Stimulated activated CD8-positive, alpha-beta memory T cell treated with anti-CD3 and anti-CD28 coated beads, Interleukin-4, amount 100 ng/mL, for 24 hours (primary cell): ENCODE measurements around the gene OR4C3.
"Not testable (repeated sequence)": the region's sequence is repeated elsewhere in the genome, so short reads cannot be mapped to it uniquely, and the experiment has no call there.

ENCODE experiments used
- DNase-seq: peaks from one replicate; pipeline ENCODE4 v3.0.0-alpha.2; 2020; ENCODE audit warnings: low read depth

The OR4C3 gene

DNA sequence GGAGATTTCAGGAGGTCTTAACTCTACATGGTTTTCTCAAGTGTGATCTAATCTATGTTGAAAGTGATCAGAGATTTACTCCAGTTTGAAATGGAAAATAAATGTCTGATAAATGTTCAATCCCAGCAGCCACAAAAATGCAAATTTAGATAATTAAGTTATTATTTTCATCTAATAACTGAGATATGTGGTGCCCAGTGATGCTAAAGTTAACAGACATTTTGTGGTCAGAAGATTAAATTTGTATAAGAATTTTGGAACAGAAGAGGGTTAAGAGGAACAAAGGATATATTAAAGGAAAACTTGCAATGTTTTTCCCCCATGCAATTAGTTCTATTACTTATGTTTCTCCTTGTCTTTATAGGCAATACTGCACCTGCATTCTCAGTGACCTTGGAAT is at the start of gene OR4C3:
TSS of gene OR4C3 (plus strand) at position 301 of the 400 bp plus-strand sequence. CDS start 102 bp downstream, outside the sequence.
- DNase-seq = not testable (repeated sequence)

DNA sequence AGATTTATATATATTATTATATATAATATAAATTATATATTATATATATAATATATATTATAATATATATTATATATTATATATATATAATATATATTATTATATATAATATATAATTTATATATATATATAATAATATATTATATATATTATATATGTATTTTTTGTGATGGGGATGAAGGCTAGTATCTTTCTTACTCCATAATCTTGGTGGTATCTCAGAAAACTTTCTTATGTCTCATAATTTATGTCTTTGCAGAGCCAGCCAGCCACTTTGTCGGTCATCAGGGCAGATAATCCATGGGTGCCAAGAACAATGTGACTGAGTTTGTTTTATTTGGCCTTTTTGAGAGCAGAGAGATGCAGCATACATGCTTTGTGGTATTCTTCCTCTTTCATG is 18.8 kb upstream of the OR4C3 start, which contains the start of gene OR4S1:
TSS of gene OR4S1 (plus strand) at position 301 of the 400 bp plus-strand sequence. CDS start at position 301, 0 bp downstream.
- no peak for DNase-seq

DNA sequence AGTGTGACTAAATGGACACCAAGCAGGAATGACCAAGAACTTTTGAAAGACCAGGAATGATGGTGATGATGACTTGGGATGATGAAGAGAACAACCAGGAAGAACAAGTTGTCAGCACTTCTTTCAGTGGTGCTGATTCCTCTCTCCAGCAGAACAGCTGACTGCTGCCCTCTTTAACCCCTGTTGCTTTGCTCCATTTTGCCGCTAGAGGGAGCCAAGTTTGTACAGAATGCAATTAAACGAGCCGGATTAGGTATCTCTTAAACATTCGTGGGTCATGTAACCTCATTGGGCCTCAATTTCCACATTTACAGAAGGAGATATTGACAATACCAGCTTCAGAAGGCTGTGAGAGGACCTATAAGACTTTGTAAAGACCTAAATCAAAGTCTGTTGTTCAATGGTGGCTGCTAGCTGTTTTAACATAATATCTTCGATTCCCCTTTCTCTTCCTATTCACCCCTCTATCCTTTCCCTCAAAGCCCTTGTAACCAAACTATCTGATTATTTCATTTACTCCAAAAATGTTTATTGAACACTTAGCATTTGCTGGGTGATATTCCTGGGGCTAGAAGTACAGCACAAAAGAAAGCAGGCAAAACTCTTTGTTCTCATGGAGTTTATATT is 16.8 kb upstream of the OR4C3 start:
- DNase-seq = peak; percentile 24

DNA sequence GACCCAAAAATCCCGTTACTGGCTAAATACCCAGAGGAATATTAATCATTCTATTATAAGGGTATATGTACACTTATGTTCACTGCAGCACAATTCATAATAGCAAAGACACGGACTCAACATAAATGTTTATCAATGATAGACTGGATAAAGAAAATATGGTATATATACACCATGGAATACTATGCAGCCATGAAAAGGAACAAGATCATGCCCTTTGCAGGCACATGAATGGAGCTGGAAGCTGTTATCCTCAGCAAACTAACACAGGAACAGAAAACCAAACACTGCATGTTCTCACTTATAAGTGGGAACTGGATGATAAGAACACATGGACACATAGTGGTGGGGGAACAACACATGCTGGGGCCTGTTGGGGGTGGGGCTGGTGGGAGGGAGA is 11.1 kb upstream of the OR4C3 start:
- not testable (repeated sequence) for DNase-seq

DNA sequence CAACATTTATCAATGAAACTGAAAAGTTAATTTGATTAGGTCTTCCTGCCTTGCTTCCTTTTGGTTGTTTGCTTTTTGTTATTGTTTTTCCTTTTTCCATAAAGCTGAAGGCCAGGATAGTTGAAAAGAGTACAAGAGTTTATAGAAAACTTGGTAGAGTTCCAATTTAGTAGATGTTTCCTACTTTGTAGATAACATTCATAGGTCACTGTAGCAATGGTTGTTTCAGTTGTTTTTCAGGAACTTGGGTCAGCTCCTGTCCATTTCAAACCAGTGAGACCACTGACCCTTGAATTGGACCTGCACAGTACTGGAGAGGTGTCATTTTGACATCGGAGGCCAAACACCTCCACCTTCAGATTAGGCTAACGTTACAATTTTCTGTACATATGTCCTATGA is 4.9 kb upstream of the OR4C3 start:
- not testable (repeated sequence) for DNase-seq

DNA sequence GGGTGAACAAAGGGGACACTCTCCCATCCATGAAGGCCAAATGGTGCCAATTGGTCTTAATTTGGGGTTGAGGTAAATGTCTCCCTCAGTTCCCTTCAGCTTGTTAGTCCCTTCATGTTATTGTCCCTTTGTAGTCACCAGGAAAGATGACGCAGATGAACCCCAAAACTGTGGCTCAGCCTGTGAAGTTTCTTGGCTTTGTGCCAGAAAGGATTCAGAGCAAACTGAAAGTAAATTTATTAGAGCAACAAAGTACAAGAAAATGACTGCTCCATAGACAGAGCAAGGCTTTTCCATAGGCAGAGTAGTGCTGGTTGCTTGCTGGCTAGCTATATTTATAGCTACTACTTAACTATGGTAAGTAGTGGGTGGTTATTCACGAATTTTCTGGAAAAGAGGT is 16.7 kb downstream of the OR4C3 start:
- no peak for DNase-seq

DNA sequence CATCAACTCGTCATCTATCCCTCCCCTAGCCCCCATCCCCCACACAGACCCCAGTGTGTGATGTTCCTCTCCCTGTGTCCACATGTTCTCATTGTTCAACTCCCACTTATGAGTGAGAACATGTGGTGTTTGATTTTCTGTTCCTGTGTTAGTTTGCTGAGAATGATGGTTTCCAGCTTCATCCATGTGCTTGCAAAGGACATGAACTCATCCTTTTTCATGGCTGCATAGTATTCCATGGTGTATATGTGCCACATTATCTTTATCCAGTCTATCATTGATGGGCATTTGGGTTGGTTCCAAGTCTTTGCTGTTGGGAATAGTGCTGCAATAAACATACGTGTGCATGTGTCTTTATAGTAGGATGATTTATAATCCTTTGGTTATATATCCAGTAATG is 17.8 kb downstream of the OR4C3 start:
- DNase-seq = not testable (repeated sequence)

DNA sequence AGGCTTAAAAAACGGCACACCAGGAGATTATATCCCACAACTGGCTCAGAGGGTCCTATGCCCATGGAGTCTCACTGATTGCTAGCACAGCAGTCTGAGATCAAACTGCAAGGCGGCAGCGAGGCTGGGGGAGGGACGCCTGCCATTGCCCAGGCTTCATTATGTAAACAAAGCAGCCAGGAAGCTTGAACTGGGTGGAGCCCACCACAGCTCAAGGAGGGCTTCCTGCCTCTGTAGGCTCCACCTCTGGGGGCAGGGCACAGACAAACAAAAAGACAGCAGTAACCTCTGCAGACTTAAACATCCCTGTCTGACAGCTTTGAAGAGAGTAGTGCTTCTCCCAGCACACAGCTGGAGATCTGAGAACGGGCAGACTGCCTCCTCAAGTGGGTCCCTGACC is 21.6 kb downstream of the OR4C3 start:
- DNase-seq = not testable (repeated sequence)

DNA sequence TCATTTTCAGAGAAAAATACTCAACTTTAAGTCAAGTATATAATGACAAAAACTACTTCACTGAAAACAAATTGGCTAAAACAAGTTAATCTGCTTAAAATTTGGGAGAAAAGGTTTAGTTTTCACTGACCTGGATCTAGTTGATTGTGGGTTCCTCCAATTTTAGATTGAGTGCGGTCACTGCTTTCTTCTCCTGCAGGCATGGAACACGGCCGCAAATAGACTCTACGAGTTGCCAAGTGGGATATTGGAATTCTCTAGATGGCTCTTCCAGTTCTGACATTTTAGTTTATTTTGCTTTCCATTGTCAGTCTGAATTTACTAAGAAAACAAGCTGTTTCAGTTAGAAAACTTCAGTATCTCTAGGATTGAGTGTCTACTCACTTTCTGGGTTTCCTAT is 29.3 kb downstream of the OR4C3 start:
- DNase-seq = no peak

DNA sequence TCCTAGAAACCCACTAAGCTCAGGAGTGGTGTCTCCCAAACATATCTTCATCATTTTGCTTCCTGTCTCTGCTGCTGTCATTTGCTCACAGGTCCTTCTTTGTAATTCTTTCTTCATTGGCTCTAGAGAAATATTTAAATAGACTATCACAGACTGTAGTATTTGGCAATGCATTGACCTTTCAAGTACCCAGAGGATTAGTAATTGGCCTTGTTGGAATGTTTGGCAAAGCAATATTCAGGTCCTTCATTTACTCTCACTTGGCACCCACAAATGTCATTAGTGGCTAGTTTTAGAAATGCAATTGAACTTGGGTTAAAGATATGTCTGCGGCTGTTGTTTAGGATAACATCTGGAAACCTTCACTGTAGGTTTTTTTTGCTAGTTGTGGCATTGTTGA is 30.0 kb downstream of the OR4C3 start:
- DNase-seq = no peak

DNA sequence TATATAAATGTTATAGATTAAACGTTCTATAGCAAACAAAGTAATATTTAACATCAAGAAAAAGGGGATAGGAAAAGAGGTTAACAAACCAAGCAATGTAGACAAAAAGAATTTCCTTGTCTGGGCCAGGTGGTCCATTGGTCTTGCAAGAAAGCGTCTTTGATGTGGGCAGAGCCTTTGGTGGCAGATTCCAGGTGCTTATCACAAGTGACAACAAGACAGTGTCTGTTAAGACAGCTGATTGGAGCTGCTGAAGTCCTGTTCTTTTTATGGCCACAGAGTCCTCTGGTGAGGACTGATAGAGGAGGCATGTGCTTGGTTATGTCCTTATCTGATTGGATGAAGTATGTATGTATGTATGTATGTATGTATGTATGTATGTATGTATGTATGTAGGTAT is 36.6 kb downstream of the OR4C3 start:
- not testable (repeated sequence) for DNase-seq

DNA sequence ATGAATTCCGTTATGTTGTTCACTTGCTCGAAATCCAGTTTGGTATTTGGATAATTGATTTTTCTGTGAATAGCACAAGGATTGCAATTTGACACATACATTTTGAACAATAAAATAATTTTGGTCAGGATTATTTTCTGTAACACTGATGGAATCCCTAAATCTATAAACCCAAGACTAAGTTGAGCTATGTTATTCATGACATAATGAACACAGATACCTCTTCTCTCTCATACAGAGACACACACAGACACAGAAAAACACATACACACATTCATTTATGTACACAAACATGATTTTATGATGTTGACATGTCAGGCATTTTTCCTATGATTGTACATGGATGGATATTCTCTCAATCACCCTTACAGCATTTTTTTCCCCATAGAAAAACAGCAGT is 41.6 kb downstream of the OR4C3 start, which contains the start of gene OR4C5:
TSS of gene OR4C5 (minus strand) at position 101 of the 400 bp plus-strand sequence. CDS start at position 101, 0 bp downstream.
- DNase-seq = no peak
